H1 (cell line): ENCODE measurements around the gene TPSD1. TPM values are rescaled to one million over a fixed set of nuclear protein-coding genes. Genes with fewer than 3 reads are reported as not detected.

Source experiments
- CTCF ChIA-PET: fragments of 300-600 bp; sonication (Branson Sonifier 250); formaldehyde crosslinking; loops from one replicate; lab custom pipeline; 2021; ENCODE audit not compliant: partially characterized antibody; lab: Charles Lee
- POLR2A ChIA-PET: fragments of 300-600 bp; sonication (Branson Sonifier 250); formaldehyde crosslinking; loops from one replicate; lab custom pipeline; 2021; ENCODE audit warnings: inconsistent platforms; ENCODE audit not compliant: partially characterized antibody; lab: Charles Lee
- DNase-seq, 2 experiments: peaks; one replicate each; pipeline versions ENCODE4 v3.0.0 to v3.0.0-alpha.2; 2010 to 2022; ENCODE audit warnings: low spot score in 2 of 2, low read depth in 1 of 2, mixed read lengths in 1 of 2
- FAIRE-seq: peaks from 2 replicates; lab custom pipeline; 2011; peaks lifted over from hg19 to GRCh38; lab: Jason Lieb, UNC
- H2AFZ ChIP-seq: 2 replicates; pipeline ENCODE4 v1.8.1; 2012; ENCODE audit warnings: low read length, inconsistent platforms
- H2AK5ac ChIP-seq: 2 replicates; pipeline ENCODE4 v1.6.1; 2013; ENCODE audit warnings: low read depth, low read length
- H2BK120ac ChIP-seq: replicated peaks from 2 replicates; pipeline ENCODE3; 2013; ENCODE audit warnings: low read depth, low read length, inconsistent platforms
- H2BK12ac ChIP-seq: 2 replicates; pipeline ENCODE4 v1.6.1; 2013; ENCODE audit warnings: low read depth, low read length
- H2BK15ac ChIP-seq: 2 replicates; pipeline ENCODE4 v1.6.1; 2013; ENCODE audit warnings: low read length
- H2BK20ac ChIP-seq: 2 replicates; pipeline ENCODE4 v1.6.1; 2013; ENCODE audit warnings: low read length
- H2BK5ac ChIP-seq: 2 replicates; pipeline ENCODE4 v1.6.1; 2013; ENCODE audit warnings: low read depth, low read length
- H3K14ac ChIP-seq: 2 replicates; pipeline ENCODE4 v1.6.1; 2013; ENCODE audit warnings: inconsistent platforms; ENCODE audit not compliant: insufficient read length
- H3K18ac ChIP-seq: 2 replicates; pipeline ENCODE4 v1.6.1; 2013; ENCODE audit warnings: low read length; ENCODE audit errors: extremely low read depth
- H3K23ac ChIP-seq: 2 replicates; pipeline ENCODE4 v1.6.1; 2013; ENCODE audit warnings: inconsistent platforms; ENCODE audit not compliant: insufficient read length
- H3K23me2 ChIP-seq: 2 replicates; pipeline ENCODE4 v1.6.1; 2013; ENCODE audit warnings: low read depth, low read length
- H3K27ac ChIP-seq: 2 replicates; pipeline ENCODE4 v1.6.1; 2011; ENCODE audit warnings: low read depth, low read length, inconsistent platforms
- H3K27me3 ChIP-seq, 4 experiments: replicated peaks in 1 of 4; 1 replicate in 1 of 4; 2 replicates in 3 of 4; pipeline versions ENCODE4 v1.6.1 to v1.8.1; 2011 to 2013; ENCODE audit warnings: low read length in 3 of 4, mild to moderate bottlenecking in 3 of 4, inconsistent platforms in 2 of 4, mixed read lengths in 2 of 4, moderate library complexity in 1 of 4; ENCODE audit not compliant: control insufficient read depth in 3 of 4, insufficient read depth in 3 of 4; ENCODE audit errors: extremely low read depth in 1 of 4
- H3K36me3 ChIP-seq, 4 experiments: 2 replicates each; pipeline versions ENCODE4 v1.6.1 to v1.8.1; 2011 to 2013; ENCODE audit warnings: mild to moderate bottlenecking in 4 of 4, low read length in 3 of 4, moderate library complexity in 2 of 4, control low read depth in 1 of 4, inconsistent platforms in 1 of 4; ENCODE audit not compliant: insufficient read depth in 4 of 4, control insufficient read depth in 2 of 4
- H3K4ac ChIP-seq: replicated peaks from 2 replicates; pipeline ENCODE3; 2013; ENCODE audit warnings: low read length, low read depth, mixed read lengths, inconsistent platforms; ENCODE audit not compliant: insufficient read length
- H3K4me1 ChIP-seq, 4 experiments: replicated peaks in 1 of 4; 1 replicate in 1 of 4; 2 replicates in 3 of 4; pipeline versions ENCODE4 v1.6.1 to v1.8.1; 2011 to 2013; ENCODE audit warnings: low read length in 3 of 4, inconsistent platforms in 2 of 4, mixed read lengths in 1 of 4; ENCODE audit not compliant: insufficient read depth in 4 of 4, control insufficient read depth in 3 of 4
- H3K4me2 ChIP-seq, 2 experiments: 2 replicates each; pipeline versions ENCODE4 v1.6.1 to v1.8.1; 2011 to 2013; ENCODE audit warnings: low read depth in 2 of 2, low read length in 2 of 2, control low read depth in 1 of 2, inconsistent platforms in 1 of 2, mild to moderate bottlenecking in 1 of 2; ENCODE audit not compliant: insufficient read depth in 1 of 2
- H3K4me3 ChIP-seq, 4 experiments: fragments of 200-600, 300-600 bp in 1 of 4; sonication (generic), shearing (Covaris generic), sonication (Bioruptor Twin) in 1 of 4; 2 replicates each; pipeline versions ENCODE4 v1.5.1 to v1.8.1; 2011 to 2016; ENCODE audit warnings: low read length in 4 of 4, low read depth in 3 of 4, control low read depth in 2 of 4, inconsistent platforms in 2 of 4, mild to moderate bottlenecking in 2 of 4, mixed read lengths in 1 of 4, moderate library complexity in 1 of 4; ENCODE audit not compliant: insufficient read depth in 2 of 4; ENCODE audit errors: extremely low read depth in 1 of 4
- H3K56ac ChIP-seq: replicated peaks from 2 replicates; pipeline ENCODE3; 2013; ENCODE audit warnings: low read depth, mild to moderate bottlenecking, mixed read lengths, low read length, inconsistent platforms; ENCODE audit not compliant: insufficient read length
- H3K79me1 ChIP-seq: 2 replicates; pipeline ENCODE4 v1.6.1; 2013; ENCODE audit warnings: low read depth, low read length, control low read depth
- H3K79me2 ChIP-seq, 2 experiments: 2 replicates each; pipeline versions ENCODE4 v1.6.1 to v1.8.1; 2012 to 2013; ENCODE audit warnings: low read length in 2 of 2, mild to moderate bottlenecking in 2 of 2, inconsistent platforms in 1 of 2; ENCODE audit not compliant: insufficient read depth in 2 of 2, control insufficient read depth in 1 of 2
- H3K9ac ChIP-seq, 4 experiments: replicated peaks in 1 of 4; 1 replicate in 1 of 4; 2 replicates in 3 of 4; pipeline versions ENCODE4 v1.6.1 to v1.8.1; 2011 to 2013; ENCODE audit warnings: low read depth in 3 of 4, low read length in 3 of 4, control low read depth in 2 of 4, mild to moderate bottlenecking in 2 of 4, moderate library complexity in 2 of 4, inconsistent platforms in 1 of 4; ENCODE audit errors: extremely low read depth in 1 of 4
- H3K9me3 ChIP-seq, 2 experiments: 2 replicates each; pipeline versions ENCODE4 v1.6.1 to v1.8.1; 2012 to 2013; ENCODE audit warnings: mild to moderate bottlenecking in 2 of 2, moderate library complexity in 2 of 2, control low read depth in 1 of 2, inconsistent platforms in 1 of 2, low read depth in 1 of 2, low read length in 1 of 2, mixed read lengths in 1 of 2; ENCODE audit not compliant: insufficient read depth in 2 of 2
- H4K20me1 ChIP-seq, 2 experiments: replicated peaks in 1 of 2; 2 replicates each; pipeline versions ENCODE3 to v1.8.1; 2011 to 2013; ENCODE audit warnings: inconsistent platforms in 2 of 2, low read length in 2 of 2, mild to moderate bottlenecking in 1 of 2; ENCODE audit not compliant: insufficient read depth in 2 of 2, control insufficient read depth in 1 of 2
- H4K5ac ChIP-seq: 2 replicates; pipeline ENCODE4 v1.6.1; 2013; ENCODE audit warnings: low read length, low read depth, mixed read lengths, inconsistent platforms; ENCODE audit not compliant: insufficient read length
- H4K8ac ChIP-seq: 2 replicates; pipeline ENCODE4 v1.8.0; 2013; ENCODE audit warnings: mild to moderate bottlenecking, moderate library complexity, low read length, inconsistent platforms; ENCODE audit not compliant: insufficient read depth; ENCODE audit errors: extremely low read depth
- H4K91ac ChIP-seq: replicated peaks from 2 replicates; pipeline ENCODE3; 2013; ENCODE audit warnings: low read length, mixed read lengths, inconsistent platforms; ENCODE audit not compliant: insufficient read length
- CBX5 ChIP-seq: fragments of 300-800, 300-1000 bp; sonication (generic); IDR thresholded peaks from 2 replicates; pipeline ENCODE4 v1.7.1; 2016; ENCODE audit warnings: antibody characterized with exemption, low read length, low read depth
- CEBPB ChIP-seq: IDR thresholded peaks from 2 replicates; pipeline ENCODE4 v1.6.1; 2012; ENCODE audit warnings: low read depth, low read length
- EZH2 ChIP-seq: fragments of 200-600 bp; sonication (generic); IDR thresholded peaks from 2 replicates; pipeline ENCODE4 v1.7.1; 2012; ENCODE audit warnings: low read depth, mild to moderate bottlenecking, moderate library complexity, low read length, inconsistent platforms; ENCODE audit not compliant: severe bottlenecking
- GABPA ChIP-seq: IDR thresholded peaks from 2 replicates; pipeline ENCODE4 v1.6.1; 2011; ENCODE audit warnings: mild to moderate bottlenecking, low read length, moderate library complexity, borderline replicate concordance; ENCODE audit not compliant: insufficient read depth
- NRF1 ChIP-seq: IDR thresholded peaks from 2 replicates; pipeline ENCODE4 v1.6.1; 2011; ENCODE audit warnings: mild to moderate bottlenecking, low read depth, low read length, improper control_type of control experiment
- SAP30 ChIP-seq: fragments of 300-600 bp; sonication (generic); IDR thresholded peaks from 2 replicates; pipeline ENCODE4 v1.7.1; 2012; ENCODE audit warnings: low read length, moderate library complexity, mild to moderate bottlenecking, inconsistent platforms; ENCODE audit not compliant: insufficient read depth, insufficient replicate concordance
- WGBS, 2 experiments: shearing (Covaris generic) in 1 of 2; methylation state at CpG; one replicate each; pipeline versions ENCODE4 v1.1.6 to v1.1.7; 2013 to 2015; ENCODE audit warnings: low lambda C conversion rate in 2 of 2, mixed read lengths in 2 of 2, inconsistent platforms in 1 of 2, low coverage in 1 of 2, missing lambda C conversion rate in 1 of 2; ENCODE audit not compliant: insufficient replicate concordance in 2 of 2, insufficient coverage in 1 of 2, insufficient read length in 1 of 2; ENCODE audit errors: extremely low coverage in 1 of 2, missing lambda C conversion rate in 1 of 2; 5-methylcytosine and 5-hydroxymethylcytosine counted together
- polyA plus RNA-seq, 7 experiments: library from polyadenylated mRNA; depleted of rRNA in 3 of 7; stranded (reverse) in 5 of 7; unstranded in 2 of 7; fragments of >200 nt in 5 of 7; fragments of 200-250 nt in 2 of 7; gene quantifications; 1 replicate in 5 of 7; 2 replicates in 1 of 7; 4 replicates in 1 of 7; pipeline versions ENCODE4 v1.2.1 to v1.2.3, GENCODE V29; 2011 to 2013; ENCODE audit warnings: missing spikeins in 2 of 7, mixed read lengths in 2 of 7
- total RNA-seq: library from RNA; stranded (reverse); fragmentation: NEBNext Ultra II Directional; extraction: Animal tissue kit (Norgen Biotek cat#: 25700); gene quantifications from 2 replicates; pipeline ENCODE4 v1.2.1, GENCODE V29; 2021

TPSD1 gene
- total and polyA plus RNA-seq, 2 of the 8 experiments (the other 6 are each of a cell fraction or from before 2014, with no cell fraction given) = 0.26 TPM; not detected in 1

DNA sequence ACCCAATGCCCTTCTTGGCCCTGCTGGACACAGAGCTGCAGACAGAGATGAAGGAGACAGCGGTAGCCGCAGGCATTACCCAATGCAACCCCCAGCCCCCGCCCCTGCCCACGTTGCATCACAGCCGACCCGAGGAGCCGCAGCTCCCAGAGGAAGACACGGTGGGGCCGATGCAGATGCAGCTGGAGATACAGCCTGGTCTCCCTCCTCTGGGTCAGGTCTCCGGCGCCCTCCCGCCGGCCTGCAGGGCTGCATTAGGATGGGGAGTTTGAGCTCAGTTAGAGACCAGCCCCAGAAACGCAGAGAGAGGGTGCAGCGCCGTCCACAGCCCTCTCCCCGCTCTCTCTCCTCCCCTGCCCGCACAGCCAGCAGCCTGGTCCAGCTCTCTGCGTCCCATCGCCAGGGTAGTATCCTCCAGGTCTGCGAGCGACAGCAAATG, 34.2 kb downstream of the TPSD1 start:
- no peak overlapping the region for H4K91ac ChIP-seq
- no peak overlapping the region for H3K9ac ChIP-seq
- 33% methylated on average over 15 of the region's 22 CpGs; no CpG with 5 or more reads in 1 of the 2 experiments for WGBS, 2 experiments
- H3K4me1 ChIP-seq = peaks cover 3 to 24% (median 12%) of the 10 kb centered on the region in 4 experiments; a peak in 6 of 7 replicates
- H2AFZ ChIP-seq = no peak overlapping the region
- H3K4ac ChIP-seq = no peak overlapping the region
- H3K18ac ChIP-seq = no peak overlapping the region
- peaks cover 0 to 2% of the 10 kb centered on the region in 2 experiments for H4K20me1 ChIP-seq
- H2BK20ac ChIP-seq = no peak overlapping the region
- no peak overlapping the region for H2BK5ac ChIP-seq
- no peaks in the 10 kb centered on the region for H3K36me3 ChIP-seq
- H3K79me1 ChIP-seq = no peaks in the 10 kb centered on the region
- no peak overlapping the region for H2BK15ac ChIP-seq
- H2BK120ac ChIP-seq = no peak overlapping the region
- ChIA-PET POLR2A (interaction anchor here (0.6 to 1.6 kb wide), 5 partner anchors 9 to 823 kb away, joined by 3 to 4 read pairs (median 3); no protein-coding TSS in a partner anchor), CTCF (interaction anchor here (0.6 to 4.7 kb wide), 13 partner anchors 10 to 416 kb away, joined by 3 to 35 read pairs (median 3); partner anchors contain the start of genes MAPK8IP3 and UBE2I)
- no peak for DNase-seq
- H4K8ac ChIP-seq = no peak overlapping the region; the same call in 1 of the 2 replicates
- no peaks in the 10 kb centered on the region for H3K9me3 ChIP-seq
- no peak overlapping the region for H2AK5ac ChIP-seq
- H3K4me2 ChIP-seq = peak overlapping the region; percentile 51 to 73
- H3K23me2 ChIP-seq = peaks cover 3% of the 10 kb centered on the region; the same call in 1 of the 2 replicates
- H3K27ac ChIP-seq = no peak overlapping the region
- H3K56ac ChIP-seq = no peak overlapping the region
- no peak overlapping the region for H2BK12ac ChIP-seq
- H3K27me3 ChIP-seq = peaks cover 7 to 39% (median 26%) of the 10 kb centered on the region in 4 experiments
- no peaks in the 10 kb centered on the region for H3K79me2 ChIP-seq
- no peak overlapping the region for H4K5ac ChIP-seq
- FAIRE-seq = no peak
- H3K14ac ChIP-seq = no peak overlapping the region
- H3K23ac ChIP-seq = no peak overlapping the region
- no peak for TF ChIP-seq SAP30
- peak; percentile 36; the same call in 1 of the 2 replicates for TF ChIP-seq GABPA
- peak; percentile 59; the same call in 1 of the 2 replicates for TF ChIP-seq CEBPB
- TF ChIP-seq EZH2 = peak; percentile 28
- TF ChIP-seq CBX5 = no peak
- TF ChIP-seq NRF1 = no peak
- peak overlapping the region in 3 of 4 experiments; percentile 24 to 55 (median 27); a peak in 5 of 8 replicates for H3K4me3 ChIP-seq
